Astrocyte (in vitro differentiated cells and primary cell): ENCODE data around the gene PRIMA1. TPM values are rescaled to one million over a fixed set of nuclear protein-coding genes. Genes with fewer than 3 reads are reported as not detected.

Experiments used
- DNase-seq: peaks from one replicate; pipeline ENCODE4 v3.0.0-alpha.2; 2010; ENCODE audit warnings: low read depth
- FAIRE-seq: peaks from 2 replicates; lab custom pipeline; 2011; peaks lifted over from hg19 to GRCh38; lab: Jason Lieb, UNC
- H2AFZ ChIP-seq: 2 replicates; pipeline ENCODE4 v1.6.0; 2012; ENCODE audit warnings: low read depth, low read length, inconsistent platforms
- H3K27ac ChIP-seq: 2 replicates; pipeline ENCODE4 v1.5.1; 2011; ENCODE audit warnings: low read depth, low read length, inconsistent platforms
- H3K27me3 ChIP-seq: 2 replicates; pipeline ENCODE4 v1.6.0; 2011; ENCODE audit warnings: low read length, inconsistent platforms; ENCODE audit not compliant: insufficient read depth
- H3K36me3 ChIP-seq: 2 replicates; pipeline ENCODE4 v1.5.1; 2011; ENCODE audit warnings: low read length, inconsistent platforms; ENCODE audit not compliant: insufficient read depth
- H3K4me1 ChIP-seq: 2 replicates; pipeline ENCODE4 v1.5.1; 2011; ENCODE audit warnings: low read length, inconsistent platforms; ENCODE audit not compliant: insufficient read depth
- H3K4me2 ChIP-seq: 2 replicates; pipeline ENCODE4 v1.6.0; 2012; ENCODE audit warnings: low read length, inconsistent platforms
- H3K4me3 ChIP-seq: 2 replicates; pipeline ENCODE4 v1.5.1; 2011; ENCODE audit warnings: low read depth, mild to moderate bottlenecking, low read length, inconsistent platforms; ENCODE audit not compliant: insufficient read depth
- H3K79me2 ChIP-seq: 2 replicates; pipeline ENCODE4 v1.6.0; 2012; ENCODE audit warnings: mild to moderate bottlenecking, low read length, inconsistent platforms; ENCODE audit not compliant: insufficient read depth
- H3K9ac ChIP-seq: 2 replicates; pipeline ENCODE4 v1.6.0; 2012; ENCODE audit warnings: mild to moderate bottlenecking, low read length, inconsistent platforms
- H3K9me3 ChIP-seq: 2 replicates; pipeline ENCODE4 v1.5.1; 2012; ENCODE audit warnings: low read depth, mild to moderate bottlenecking, low read length, inconsistent platforms; ENCODE audit not compliant: insufficient read depth
- H4K20me1 ChIP-seq: 2 replicates; pipeline ENCODE4 v1.6.0; 2012; ENCODE audit warnings: low read length, inconsistent platforms; ENCODE audit not compliant: insufficient read depth
- H3K27ac Mint-ChIP-seq: one replicate; pipeline ENCODE4 v1.8.0; 2021; ENCODE audit warnings: mild to moderate bottlenecking, mixed read lengths; ENCODE audit not compliant: unreplicated experiment
- H3K27me3 Mint-ChIP-seq: one replicate; pipeline ENCODE4 v1.8.0; 2021; ENCODE audit warnings: low read depth, mixed read lengths; ENCODE audit not compliant: unreplicated experiment
- H3K36me3 Mint-ChIP-seq: one replicate; pipeline ENCODE4 v1.8.0; 2021; ENCODE audit warnings: low read depth, mixed read lengths; ENCODE audit not compliant: unreplicated experiment
- H3K4me1 Mint-ChIP-seq: one replicate; pipeline ENCODE4 v1.8.0; 2021; ENCODE audit warnings: low read depth, mixed read lengths; ENCODE audit not compliant: unreplicated experiment
- H3K4me3 Mint-ChIP-seq: one replicate; pipeline ENCODE4 v1.8.0; 2021; ENCODE audit warnings: mild to moderate bottlenecking, moderate library complexity, mixed read lengths; ENCODE audit not compliant: unreplicated experiment
- H3K9me3 Mint-ChIP-seq: one replicate; pipeline ENCODE4 v1.8.0; 2021; ENCODE audit warnings: mild to moderate bottlenecking, mixed read lengths; ENCODE audit not compliant: unreplicated experiment
- EZH2 ChIP-seq: IDR thresholded peaks from 2 replicates; pipeline ENCODE4 v1.6.1; 2012; ENCODE audit warnings: mild to moderate bottlenecking, low read length, inconsistent platforms; ENCODE audit not compliant: insufficient read depth
- total RNA-seq: library from RNA; stranded (reverse); gene quantifications from 2 replicates; pipeline ENCODE4 v1.2.1, GENCODE V29; 2021
- TF ChIP-seq, protein P1 (sequence below): IDR thresholded peaks from 2 replicates; pipeline ENCODE4 v1.5.1; 2011; ENCODE audit warnings: low read depth, mild to moderate bottlenecking, inconsistent platforms, low read length, moderate library complexity; ENCODE audit not compliant: insufficient read depth

PRIMA1 gene
- total RNA-seq, 1 donor from 2014 or later: not detected

DNA sequence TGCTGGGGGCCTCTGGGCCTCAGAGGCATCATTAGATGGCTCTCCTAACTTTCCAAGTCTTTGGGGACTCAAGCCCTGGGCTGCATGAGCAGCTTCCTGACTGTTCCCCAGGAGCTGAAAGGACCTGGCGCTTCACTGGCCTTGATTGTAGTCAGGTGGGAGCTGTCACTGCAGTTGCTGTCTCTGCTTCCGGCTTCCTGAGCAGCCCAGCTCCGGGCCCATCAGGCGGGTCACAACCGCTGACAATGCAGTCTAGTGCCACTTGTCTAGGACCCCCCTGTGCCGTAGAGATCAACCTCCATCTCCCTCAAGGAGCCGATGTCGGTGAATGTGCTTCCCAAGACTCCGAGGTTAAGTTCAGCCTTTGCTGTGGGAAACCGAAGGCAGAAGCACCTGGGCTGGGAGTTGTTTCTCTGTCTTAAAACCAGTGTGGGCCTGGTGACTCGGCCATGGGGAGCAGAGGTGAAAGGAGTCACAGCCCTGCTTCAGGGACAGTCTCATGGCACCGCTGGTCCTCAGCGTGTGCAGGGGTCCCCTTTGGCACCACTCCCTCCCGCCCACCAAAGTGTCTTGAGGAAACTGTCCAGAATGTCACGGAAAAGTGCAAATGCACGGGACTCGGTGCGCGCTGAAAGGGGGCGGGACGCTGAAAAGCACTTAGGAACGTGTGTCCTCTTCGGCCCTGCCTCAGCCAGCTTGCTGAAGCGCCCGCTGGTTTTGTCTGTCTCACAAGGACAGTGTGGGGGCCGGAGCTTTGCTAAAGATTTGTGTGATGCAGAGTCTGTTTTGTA is 44.8 kb downstream of the PRIMA1 start:
- FAIRE-seq (no peak), DNase-seq (no peak)
- no peaks in the 10 kb centered on the region for H4K20me1 ChIP-seq
- H3K27ac ChIP-seq: no peak overlapping the region
- H3K36me3 ChIP-seq: no peaks in the 10 kb centered on the region
- H3K4me2 ChIP-seq: no peak overlapping the region
- no peak overlapping the region for H3K4me3 Mint-ChIP-seq
- H3K4me1 Mint-ChIP-seq: peaks cover 2% of the 10 kb centered on the region
- no peaks in the 10 kb centered on the region for H3K79me2 ChIP-seq
- no peaks in the 10 kb centered on the region for H3K4me1 ChIP-seq
- peaks cover 33% of the 10 kb centered on the region for H3K27me3 Mint-ChIP-seq
- H3K27me3 ChIP-seq: no peaks in the 10 kb centered on the region
- TF ChIP-seq EZH2: no peak
- TF ChIP-seq, protein P1, sequence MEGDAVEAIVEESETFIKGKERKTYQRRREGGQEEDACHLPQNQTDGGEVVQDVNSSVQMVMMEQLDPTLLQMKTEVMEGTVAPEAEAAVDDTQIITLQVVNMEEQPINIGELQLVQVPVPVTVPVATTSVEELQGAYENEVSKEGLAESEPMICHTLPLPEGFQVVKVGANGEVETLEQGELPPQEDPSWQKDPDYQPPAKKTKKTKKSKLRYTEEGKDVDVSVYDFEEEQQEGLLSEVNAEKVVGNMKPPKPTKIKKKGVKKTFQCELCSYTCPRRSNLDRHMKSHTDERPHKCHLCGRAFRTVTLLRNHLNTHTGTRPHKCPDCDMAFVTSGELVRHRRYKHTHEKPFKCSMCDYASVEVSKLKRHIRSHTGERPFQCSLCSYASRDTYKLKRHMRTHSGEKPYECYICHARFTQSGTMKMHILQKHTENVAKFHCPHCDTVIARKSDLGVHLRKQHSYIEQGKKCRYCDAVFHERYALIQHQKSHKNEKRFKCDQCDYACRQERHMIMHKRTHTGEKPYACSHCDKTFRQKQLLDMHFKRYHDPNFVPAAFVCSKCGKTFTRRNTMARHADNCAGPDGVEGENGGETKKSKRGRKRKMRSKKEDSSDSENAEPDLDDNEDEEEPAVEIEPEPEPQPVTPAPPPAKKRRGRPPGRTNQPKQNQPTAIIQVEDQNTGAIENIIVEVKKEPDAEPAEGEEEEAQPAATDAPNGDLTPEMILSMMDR: no peak
- H3K9me3 ChIP-seq: no peaks in the 10 kb centered on the region
- no peak overlapping the region for H3K9ac ChIP-seq
- no peak overlapping the region for H2AFZ ChIP-seq
- H3K36me3 Mint-ChIP-seq: no peaks in the 10 kb centered on the region
- H3K9me3 Mint-ChIP-seq: no peaks in the 10 kb centered on the region
- no peak overlapping the region for H3K27ac Mint-ChIP-seq
- H3K4me3 ChIP-seq: no peak overlapping the region

DNA sequence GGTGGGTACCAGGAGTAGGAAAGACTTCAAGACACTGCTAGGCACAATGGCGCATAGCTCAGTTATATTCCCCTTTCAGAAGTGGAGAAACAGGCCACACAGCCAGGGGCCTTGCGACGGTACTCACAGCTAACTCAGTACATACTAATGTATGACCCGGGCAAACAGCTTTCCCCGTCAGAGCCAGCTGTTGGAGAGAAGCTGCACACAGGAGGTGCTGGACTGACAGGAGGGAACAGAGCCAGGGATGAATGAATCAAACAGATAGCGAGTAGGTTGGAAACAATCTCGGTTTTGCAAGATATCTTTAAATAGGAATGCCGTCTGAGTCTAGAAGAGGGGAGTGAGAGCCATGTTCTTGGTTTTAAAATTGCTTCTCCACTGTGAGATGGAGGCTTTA is 45.5 kb downstream of the PRIMA1 start:
- no peak for DNase-seq
- peaks cover 2% of the 10 kb centered on the region for H3K4me1 Mint-ChIP-seq
- Histone ChIP-seq H2AFZ (no peak overlapping the region), H3K4me2 (no peak overlapping the region), H3K9me3 (no peaks in the 10 kb centered on the region), H3K27ac (no peak overlapping the region), H3K4me3 (no peak overlapping the region), H3K27me3 (no peaks in the 10 kb centered on the region), H4K20me1 (no peaks in the 10 kb centered on the region), H3K36me3 (no peaks in the 10 kb centered on the region), H3K9ac (no peak overlapping the region), H3K4me1 (no peaks in the 10 kb centered on the region), H3K79me2 (no peaks in the 10 kb centered on the region)
- peaks cover 39% of the 10 kb centered on the region for H3K27me3 Mint-ChIP-seq
- no peaks in the 10 kb centered on the region for H3K36me3 Mint-ChIP-seq
- no peak overlapping the region for H3K27ac Mint-ChIP-seq
- no peak for FAIRE-seq
- no peak overlapping the region for H3K4me3 Mint-ChIP-seq
- TF ChIP-seq, protein P1: no peak
- no peak for TF ChIP-seq EZH2
- no peaks in the 10 kb centered on the region for H3K9me3 Mint-ChIP-seq
